OCI-LY1 (cell line): ENCODE results near the gene COL15A1.

Experiments
- EZH2 ChIP-seq: fragments of 200-600 bp; sonication (generic), shearing (Covaris generic); IDR thresholded peaks from 2 replicates; pipeline ENCODE4 v1.8.0; 2017; ENCODE audit warnings: borderline replicate concordance, mixed run types, mild to moderate bottlenecking, antibody characterized with exemption, low read length, moderate library complexity, mixed read lengths
- TF ChIP-seq, protein P1 (sequence below): fragments of 200-600 bp; sonication (generic), shearing (Covaris generic); IDR thresholded peaks from 2 replicates; pipeline ENCODE4 v1.5.1; 2017; ENCODE audit warnings: mild to moderate bottlenecking, antibody characterized with exemption, low read length, moderate library complexity, mixed read lengths

DNA sequence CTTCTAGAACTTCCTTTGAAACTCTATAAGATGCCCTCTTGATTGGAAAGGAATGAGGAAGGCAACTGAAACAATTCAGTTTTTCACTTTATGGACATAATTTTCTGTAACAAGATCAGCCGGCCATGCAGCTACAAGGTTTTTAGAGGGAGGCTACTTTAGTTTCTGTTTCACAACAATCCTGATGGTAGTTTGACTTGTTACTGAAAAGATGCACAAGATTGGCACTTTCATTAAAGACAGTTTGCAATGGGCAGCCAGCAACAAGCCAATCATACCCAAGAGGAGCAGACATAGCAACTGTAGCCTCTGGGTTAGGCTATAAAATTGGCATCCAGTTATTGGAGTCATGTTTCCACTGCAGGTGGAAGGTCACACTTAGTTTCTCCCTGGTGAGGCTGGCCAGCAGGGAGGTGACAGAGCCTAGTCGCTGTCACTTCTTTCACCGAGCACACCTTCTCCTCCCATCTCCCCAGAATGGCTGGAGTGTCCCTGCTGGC lies 87.0 kb downstream of the COL15A1 start:
- TF ChIP-seq, protein P1, sequence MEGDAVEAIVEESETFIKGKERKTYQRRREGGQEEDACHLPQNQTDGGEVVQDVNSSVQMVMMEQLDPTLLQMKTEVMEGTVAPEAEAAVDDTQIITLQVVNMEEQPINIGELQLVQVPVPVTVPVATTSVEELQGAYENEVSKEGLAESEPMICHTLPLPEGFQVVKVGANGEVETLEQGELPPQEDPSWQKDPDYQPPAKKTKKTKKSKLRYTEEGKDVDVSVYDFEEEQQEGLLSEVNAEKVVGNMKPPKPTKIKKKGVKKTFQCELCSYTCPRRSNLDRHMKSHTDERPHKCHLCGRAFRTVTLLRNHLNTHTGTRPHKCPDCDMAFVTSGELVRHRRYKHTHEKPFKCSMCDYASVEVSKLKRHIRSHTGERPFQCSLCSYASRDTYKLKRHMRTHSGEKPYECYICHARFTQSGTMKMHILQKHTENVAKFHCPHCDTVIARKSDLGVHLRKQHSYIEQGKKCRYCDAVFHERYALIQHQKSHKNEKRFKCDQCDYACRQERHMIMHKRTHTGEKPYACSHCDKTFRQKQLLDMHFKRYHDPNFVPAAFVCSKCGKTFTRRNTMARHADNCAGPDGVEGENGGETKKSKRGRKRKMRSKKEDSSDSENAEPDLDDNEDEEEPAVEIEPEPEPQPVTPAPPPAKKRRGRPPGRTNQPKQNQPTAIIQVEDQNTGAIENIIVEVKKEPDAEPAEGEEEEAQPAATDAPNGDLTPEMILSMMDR = no peak
- TF ChIP-seq EZH2 = no peak
